AG09319 (cell line): ENCODE data around the gene FOXF1.

Experiments
- DNase-seq: peaks from one replicate; pipeline ENCODE4 v3.0.0-alpha.2; 2010; ENCODE audit warnings: low read depth; ENCODE audit errors: extremely low read depth
- TF ChIP-seq, protein P1 (sequence below): IDR thresholded peaks from 2 replicates; pipeline ENCODE4 v1.5.1; 2011; ENCODE audit warnings: low read depth, mild to moderate bottlenecking, inconsistent platforms, low read length, moderate library complexity

FOXF1 gene

GRCh38 chr16:86519007-86519648, 8.8 kb downstream of the FOXF1 start:
- TF ChIP-seq, protein P1, sequence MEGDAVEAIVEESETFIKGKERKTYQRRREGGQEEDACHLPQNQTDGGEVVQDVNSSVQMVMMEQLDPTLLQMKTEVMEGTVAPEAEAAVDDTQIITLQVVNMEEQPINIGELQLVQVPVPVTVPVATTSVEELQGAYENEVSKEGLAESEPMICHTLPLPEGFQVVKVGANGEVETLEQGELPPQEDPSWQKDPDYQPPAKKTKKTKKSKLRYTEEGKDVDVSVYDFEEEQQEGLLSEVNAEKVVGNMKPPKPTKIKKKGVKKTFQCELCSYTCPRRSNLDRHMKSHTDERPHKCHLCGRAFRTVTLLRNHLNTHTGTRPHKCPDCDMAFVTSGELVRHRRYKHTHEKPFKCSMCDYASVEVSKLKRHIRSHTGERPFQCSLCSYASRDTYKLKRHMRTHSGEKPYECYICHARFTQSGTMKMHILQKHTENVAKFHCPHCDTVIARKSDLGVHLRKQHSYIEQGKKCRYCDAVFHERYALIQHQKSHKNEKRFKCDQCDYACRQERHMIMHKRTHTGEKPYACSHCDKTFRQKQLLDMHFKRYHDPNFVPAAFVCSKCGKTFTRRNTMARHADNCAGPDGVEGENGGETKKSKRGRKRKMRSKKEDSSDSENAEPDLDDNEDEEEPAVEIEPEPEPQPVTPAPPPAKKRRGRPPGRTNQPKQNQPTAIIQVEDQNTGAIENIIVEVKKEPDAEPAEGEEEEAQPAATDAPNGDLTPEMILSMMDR, result no peak
- no peak for DNase-seq

GRCh38 chr16:86519649-86520316, 9.5 kb downstream of the FOXF1 start:
- DNase-seq, result no peak
- TF ChIP-seq, protein P1, result peak; percentile 92

DNA sequence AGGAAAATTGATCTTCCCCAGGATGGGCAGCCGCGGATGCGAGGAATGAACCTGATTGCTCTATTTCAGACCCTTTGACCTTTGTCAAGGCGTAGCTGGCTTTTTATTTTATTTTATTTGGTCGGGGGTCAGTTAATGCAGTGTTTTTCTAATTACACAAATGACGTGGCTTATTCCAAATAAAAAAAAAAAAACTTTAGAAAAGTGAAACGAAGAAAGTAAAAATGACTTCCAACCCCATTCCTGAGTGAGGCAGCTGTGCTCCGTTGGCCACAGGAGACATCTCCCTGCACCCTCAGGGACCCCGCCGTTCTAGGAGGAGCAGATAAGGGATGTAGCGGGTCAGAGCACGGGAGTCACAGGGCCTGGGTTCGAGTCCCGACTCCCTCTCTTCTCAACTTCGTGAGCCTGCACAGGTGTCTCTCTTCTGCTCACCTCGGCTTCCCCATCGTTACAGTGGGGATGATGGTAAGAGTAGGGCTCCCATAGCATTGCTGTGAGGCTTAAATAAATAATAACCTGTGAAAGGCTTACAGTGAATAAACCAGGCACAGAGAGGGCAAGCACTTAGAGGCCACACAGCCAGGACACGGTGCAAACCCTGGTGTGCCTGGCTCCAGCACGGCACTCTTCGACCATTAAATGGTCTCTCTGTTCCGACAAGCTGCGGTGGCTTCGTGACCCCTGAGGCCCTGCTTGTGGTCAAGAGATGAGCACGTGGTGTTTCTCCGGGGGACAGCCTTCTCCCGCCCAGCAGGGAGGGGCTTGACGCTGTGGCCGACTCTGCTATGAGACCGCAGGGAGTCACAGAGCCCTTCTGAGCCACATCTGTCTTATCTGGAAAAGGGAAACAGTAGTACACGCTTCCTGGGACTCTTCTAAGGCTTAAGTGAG, 10.2 kb downstream of the FOXF1 start:
- DNase-seq, result no peak
- TF ChIP-seq, protein P1, result no peak

- TF ChIP-seq, protein P1, result no peak; the same call in 1 of the 2 replicates
- no peak for DNase-seq
Observed at GRCh38 chr16:86521236-86522197, 11.2 kb downstream of the FOXF1 start.

DNA sequence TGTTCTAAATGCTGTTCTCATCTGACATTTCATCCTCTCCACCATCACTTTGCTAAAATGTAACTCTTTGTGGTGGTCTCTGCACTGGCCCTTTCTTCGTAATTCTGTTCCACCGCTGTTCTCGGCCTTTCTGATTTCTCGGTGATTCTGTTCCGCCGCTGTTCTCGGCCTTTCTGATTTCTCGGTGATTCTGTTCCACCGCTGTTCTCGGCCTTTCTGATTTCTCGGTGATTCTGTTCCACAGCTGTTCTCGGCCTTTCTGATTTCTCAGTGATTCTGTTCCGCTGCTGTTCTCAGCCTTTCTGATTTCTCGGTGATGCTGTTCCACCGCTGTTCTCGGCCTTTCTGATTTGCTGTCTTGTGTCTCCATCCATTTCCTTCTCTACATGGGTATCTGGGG, 12.3 kb downstream of the FOXF1 start:
- no peak for DNase-seq
- TF ChIP-seq, protein P1, result no peak

- DNase-seq, result no peak
- TF ChIP-seq, protein P1, result no peak
Observed at GRCh38 chr16:86523166-86523740, 12.9 kb downstream of the FOXF1 start.
